Fibroblast of upper back skin (primary cell): Measurements from ENCODE around the gene CEACAM16.
"Not testable (repeated sequence)": the region's sequence is repeated elsewhere in the genome, so short reads cannot be mapped to it uniquely, and the experiment has no call there.

Experiments used
- DNase-seq: peaks from one replicate; pipeline ENCODE4 v3.0.0-alpha.2; 2013

The CEACAM16 gene

DNA sequence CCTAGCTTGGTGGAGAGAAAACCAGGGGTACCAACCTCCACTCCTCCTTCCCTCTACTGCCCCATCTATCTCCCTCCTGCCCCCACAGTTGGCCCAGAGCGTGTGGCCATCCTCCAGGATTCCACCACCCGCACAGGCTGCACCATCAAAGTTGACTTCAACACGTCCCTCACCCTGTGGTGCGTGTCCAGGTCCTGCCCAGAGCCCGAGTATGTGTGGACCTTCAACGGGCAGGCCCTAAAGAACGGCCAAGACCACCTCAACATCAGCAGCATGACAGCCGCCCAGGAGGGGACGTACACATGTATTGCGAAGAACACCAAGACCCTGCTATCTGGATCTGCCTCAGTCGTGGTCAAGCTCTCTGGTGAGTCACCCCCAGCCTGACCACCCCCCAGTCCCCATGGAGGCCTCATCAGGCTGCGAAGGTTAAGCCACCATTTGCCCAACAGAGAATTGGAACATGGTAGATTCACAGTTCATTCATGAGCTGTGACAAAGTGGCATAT lies 6.6 kb downstream of the CEACAM16 start:
- DNase-seq = no peak

DNA sequence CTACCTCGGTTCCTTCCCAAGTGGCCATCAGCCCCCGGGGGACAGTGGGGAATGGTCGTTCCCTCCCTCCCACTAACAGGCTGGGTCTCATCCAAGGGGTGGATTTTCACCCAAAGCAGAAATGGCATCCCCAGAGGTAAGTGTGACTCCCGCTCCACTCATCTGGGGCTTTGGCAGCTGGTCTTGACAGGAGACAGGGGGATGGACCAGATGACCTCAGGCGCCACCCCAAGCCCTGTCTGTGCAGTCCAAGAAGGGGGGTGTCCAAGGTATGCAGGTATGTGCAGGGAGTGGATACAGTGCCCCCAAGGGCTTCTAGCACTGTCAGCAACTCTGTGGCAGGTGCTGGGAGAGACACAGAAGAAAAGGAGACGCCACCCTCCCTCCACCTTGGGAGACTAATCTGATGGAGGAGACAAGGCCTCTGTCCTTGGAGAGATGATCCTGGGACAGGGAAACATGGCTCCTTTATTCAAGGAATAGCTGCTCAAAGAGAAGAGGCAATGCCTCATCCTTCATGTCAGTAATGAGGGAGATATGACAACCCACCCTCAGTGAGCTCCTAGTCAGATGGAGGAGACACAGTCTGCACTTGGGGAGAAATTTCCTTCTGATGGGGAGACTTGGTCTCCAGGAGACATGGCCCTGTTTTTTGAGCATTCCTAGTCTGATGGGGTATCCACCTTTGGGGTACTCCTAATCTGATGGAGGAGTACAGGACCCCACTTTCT lies 7.7 kb downstream of the CEACAM16 start:
- DNase-seq = no peak

DNA sequence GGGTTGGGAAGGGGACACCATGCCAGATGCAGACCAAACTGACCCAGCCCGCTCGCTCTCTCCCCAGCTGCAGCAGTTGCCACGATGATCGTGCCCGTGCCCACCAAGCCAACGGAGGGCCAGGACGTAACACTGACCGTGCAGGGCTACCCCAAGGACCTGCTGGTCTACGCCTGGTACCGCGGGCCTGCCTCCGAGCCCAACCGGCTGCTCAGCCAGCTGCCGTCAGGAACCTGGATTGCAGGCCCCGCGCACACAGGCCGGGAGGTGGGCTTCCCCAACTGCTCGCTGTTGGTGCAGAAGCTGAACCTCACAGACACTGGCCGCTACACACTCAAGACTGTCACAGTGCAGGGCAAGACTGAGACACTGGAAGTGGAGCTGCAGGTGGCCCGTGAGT lies 8.8 kb downstream of the CEACAM16 start:
- DNase-seq = no peak

DNA sequence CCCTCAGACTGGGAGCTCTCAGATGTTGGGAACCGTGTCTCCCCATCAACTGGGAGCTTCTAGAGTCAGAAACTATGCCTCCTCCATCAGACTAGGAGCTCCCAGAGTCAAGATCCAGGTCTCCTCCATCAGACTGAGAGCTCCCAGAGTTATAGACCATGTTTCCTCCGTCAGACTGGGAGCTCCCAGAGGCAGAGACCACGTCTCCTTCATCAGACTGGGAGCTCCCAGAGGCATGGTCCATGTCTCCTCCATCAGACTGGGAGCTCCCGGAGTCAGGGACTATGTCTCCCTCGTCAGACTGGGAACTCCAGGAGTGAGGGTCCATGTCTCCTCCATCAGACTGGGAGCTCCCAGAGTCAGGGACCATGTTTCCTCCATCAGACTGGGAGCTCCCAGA lies 10.0 kb downstream of the CEACAM16 start:
- DNase-seq = no peak

DNA sequence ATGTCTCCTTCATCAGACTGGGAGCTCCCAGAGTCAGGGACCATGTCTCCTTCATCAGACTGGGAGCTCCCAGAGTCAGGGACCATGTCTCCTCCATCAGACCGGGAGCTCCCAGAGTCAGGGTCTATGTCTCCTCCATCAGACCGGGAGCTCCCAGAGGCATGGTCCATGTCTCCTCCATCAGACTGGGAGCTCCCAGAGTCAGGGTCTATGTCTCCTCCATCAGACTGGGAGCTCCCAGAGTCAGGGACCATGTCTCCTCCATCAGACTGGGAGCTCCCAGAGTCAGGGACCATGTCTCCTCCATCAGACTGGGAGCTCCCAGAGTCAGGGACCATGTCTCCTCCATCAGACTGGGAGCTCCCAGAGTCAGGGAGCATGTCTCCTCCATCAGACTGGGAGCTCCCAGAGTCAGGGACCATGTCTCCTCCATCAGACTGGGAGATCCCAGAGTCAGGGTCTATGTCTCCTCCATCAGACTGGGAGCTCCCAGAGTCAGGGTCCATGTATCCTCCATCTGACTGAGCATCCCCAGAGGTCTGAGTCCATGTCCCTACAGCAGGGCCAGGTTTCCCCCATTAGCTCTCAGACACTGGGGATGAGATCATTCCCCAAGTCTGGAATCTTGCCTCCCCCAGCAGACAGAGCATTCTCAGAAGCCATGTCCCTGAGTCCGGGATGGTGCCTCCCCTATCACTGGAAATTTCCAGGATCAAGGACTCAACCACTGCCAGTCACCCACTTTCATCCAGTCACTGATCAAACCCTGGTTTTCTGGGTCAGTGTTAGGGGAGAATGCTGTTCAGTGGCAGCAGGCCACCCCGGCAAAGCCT lies 10.7 kb downstream of the CEACAM16 start:
- not testable (repeated sequence) for DNase-seq

DNA sequence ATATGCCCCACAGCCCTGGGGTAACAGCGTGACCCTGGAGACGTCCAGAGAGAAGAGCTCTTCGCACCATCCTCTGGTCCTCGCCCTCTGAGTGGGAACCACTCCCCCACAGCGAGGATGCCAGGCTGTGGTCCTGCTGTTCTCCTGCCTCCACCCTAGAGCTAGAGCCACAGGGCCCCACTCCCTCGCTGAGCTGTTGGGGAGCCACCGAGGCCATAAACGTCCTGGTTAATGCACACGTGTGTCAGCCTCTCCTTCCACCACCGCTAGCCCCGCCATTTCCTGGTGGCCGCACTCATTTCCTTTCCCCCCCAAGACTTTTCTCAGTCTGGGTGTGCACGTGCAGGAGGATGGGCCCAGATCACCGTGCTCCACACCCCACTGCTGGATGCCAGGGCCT lies 11.5 kb downstream of the CEACAM16 start:
- no peak for DNase-seq

DNA sequence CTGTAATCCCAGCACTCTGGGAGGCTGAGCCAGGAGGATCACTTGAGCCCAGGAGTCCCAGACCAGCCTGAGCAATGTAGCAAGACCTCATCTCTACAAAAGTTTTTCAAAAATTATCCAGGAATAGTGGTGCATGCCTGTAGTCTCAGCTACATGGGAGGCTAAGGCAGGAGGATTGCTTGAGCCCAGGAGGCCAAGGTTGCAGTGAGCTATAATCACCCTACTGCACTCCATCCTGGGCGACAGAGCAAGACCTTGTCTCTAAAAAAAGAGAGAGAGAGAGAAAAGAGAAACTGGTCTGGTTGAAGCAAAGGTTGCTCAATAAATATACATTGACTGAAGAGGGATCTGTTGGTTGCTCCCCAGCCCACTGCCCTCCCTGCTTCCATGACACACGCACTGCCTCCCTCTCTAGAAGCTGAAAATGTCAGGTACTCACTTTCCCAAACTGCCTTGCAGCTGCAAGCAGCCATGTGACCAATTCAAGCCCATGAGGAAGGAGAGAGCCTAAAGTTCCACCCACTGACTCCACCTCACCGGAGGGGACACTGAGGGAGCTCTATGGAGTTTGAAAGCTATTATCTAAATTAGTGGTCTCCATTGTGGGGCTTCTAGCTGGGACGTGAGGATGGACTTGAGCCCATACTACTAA lies 14.0 kb downstream of the CEACAM16 start:
- no peak for DNase-seq

DNA sequence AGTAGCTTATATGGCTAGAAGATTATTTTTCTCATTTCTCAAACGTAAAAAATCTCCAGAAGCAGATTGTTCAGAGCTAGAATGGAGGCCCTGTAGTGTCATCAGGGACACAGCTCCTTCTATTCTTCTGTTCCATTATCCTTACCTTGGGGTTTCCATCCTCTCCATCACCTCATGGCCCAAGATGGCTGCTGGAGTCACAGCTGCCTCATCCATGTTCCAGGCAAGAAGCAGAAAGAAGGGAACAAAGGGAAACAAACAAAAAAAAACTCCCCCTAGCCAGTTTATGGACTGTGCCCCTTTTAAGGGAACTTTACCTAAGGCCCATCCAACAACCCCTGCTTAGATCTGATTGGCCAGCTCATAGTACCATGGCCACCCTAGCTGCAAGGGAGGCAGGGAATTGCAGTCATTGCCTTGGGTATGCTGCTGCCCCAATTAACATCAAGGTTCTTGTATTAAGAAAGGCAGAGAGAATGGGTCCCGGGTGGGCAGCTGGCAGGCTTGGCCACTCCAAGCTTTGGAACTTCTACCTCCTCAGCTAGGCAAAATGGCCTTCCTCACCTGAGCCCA lies 15.7 kb downstream of the CEACAM16 start:
- no peak for DNase-seq

DNA sequence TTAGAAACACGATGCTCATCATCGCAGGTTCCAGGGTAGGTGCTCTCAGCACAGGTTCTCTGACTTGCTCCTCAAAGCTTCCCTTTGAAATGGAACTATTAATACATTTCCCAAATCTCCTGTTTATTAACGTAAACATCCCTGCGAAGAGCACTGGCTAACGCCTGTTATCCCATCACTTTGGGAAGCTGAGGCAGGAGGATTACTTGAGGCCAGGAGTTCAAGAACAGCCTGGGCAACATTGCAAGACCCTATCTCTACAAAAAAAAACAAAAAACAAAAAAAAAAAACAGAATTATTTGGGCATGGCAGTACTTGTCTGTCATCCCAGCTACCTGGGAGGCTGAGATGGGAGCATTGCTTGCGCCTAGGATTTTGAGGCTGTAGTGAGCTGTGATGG lies 18.7 kb downstream of the CEACAM16 start:
- DNase-seq = no peak

DNA sequence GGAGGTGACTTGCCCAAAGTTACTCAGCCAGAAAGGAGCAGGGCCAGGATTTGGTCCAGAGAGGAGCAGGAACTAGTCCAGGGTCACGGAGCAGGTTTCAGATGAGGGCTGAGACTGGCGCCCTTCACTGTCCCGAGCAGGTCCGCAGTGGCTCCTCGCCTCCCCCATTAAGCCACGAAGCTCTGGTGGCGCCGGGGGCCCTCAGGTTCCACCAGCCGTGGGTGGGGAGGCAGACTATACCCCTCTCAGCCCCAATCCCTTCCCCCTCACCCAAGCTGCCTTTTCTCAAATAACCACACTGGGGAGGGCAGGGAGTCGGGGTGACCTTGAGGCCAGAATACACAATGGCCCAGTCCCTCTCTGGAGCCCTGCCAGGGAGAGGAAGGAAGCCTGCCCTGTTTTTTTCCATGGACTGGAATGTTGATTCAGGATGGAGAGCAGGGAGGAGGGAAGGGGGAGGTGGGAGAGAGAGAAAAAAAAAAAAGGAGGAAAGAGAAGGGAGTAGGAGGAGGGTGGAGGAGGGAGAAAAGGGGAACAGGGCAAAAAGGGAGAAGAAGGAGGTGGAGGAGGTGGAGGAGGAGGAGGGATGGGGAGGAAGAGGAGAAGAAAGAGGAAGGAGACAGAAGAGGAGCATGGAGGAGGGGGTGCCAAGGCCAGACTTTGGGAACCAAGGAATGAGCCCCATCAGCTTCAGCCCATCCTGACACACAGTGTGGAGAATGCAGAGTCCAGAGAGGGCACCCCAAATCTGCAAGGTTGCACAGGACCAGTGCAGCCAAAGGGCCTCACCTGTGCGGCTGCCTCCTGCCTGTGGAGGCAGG lies 19.7 kb downstream of the CEACAM16 start:
- DNase-seq = peak; percentile 80

DNA sequence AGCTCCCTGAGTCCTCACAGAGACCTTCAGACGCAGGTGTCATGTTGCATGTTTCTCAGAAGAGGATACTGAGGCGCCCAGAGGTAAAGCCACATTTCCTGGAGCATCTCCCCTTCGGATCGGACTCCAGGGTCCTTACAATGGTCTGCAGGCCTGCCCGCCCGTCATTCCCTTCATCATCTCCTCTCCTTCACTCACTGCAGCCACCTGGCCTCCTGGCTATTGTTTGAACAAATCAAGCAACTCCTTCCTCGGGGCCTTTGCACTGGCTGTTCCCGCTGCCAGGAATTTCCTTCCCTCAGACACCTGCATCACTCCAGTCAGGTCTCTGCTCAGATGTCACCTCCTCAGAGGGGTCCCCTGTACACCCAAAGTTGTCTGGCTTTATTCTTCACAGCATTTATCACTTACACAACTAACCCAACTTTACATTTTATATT lies 20.3 kb downstream of the CEACAM16 start:
- DNase-seq = no peak

DNA sequence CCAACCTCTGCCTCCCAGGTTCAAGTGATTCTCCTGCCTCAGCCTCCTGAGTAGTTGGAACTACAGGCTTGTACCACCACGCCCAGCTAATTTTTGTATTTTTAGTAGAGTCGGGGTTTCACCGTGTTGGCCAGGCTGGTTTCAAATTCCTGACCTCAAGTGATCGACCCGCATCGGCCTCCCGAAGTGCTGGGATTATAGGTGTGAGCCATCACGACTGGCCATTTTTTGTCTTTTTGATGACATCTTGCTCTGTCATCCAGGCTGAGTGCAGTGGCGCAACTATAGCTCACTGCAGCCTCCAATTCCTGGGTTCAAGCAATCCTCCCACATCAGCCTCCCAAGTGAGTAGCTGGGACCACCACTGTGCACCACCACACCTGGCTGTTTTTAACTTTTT lies 21.4 kb downstream of the CEACAM16 start:
- not testable (repeated sequence) for DNase-seq

DNA sequence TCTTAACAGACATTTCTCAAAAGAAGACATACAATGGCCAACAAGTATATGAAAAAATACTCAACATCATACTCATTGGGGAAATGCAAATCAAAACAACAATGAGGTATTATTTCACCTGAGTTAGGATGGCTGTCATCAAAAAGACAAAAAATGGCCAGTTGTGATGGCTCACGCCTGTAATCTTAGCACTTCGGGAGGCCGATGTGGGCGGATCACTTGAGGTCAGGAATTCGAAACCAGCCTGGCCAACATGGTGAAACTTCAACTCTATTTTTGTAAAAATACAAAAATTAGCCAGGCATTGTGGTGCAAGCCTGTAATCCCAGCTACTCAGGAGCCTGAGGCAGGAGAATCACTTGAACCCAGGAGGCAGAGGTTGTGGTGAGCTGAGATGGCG lies 22.0 kb downstream of the CEACAM16 start:
- no peak for DNase-seq

DNA sequence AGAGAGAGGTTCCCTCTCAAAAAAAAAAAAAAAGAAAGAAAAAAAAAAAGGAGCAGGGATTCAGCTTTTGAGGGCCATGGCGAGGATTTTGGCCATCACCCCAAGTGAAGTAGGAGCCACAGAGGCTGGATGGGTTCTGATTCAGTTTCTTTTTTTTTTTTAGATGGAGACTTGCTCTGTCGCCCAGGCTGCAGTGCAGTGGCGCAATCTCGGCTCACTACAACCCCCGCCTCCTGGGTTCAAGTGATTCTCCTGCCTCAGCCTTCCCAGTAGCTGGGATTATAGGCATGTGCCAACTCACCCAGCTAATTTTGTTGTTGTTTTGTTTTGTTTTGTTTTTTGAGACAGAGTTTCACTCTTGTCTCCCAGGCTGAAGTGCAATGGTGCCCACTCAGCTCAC lies 22.4 kb downstream of the CEACAM16 start:
- not testable (repeated sequence) for DNase-seq

DNA sequence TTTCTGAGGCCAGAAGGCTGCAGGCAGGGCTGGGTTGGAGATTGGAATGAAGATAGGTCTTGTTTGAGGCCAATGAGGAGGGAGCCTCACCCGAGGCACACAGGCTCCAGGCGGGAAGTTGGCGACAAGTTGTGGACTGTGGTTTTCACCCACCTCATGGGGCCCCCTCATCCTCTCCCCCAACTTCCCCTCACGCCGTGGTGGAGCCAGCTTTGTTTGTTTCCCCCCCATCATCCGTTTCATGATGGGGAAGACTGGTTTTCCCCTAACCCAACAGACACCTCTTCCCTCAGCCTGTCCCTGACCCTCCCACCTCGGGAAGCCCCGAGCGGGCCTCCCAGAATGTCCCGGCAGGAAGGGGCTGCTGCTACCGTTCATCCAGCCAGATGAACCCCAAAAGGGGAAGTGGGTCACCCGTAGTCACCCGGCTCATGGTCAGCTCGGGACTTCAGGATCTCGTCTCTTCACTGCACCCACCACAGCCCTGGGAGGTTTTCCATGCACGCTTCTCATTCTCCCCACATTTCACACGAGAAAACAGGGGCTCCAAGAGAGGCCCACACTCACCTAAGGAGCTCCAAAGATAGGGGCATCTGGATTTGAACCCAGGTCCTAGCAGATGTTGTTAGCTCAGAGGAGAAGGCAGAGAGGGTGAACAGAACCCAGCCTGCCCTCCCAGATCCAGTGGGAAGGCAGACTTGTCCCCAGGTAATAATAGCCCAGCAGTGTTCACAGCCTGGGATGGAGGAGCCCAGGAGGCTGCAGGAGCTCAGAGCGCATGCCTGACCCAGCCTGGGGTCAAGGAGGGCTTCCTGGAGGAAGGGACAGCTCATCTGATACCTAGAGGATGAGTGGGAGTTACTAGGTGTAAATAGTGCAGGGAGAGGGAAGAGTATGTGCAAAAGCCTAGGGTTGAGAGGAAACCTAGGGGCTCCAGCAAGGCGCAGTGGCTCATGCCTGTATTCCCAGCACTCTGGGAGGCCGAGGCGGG lies 23.5 kb downstream of the CEACAM16 start:
- DNase-seq = no peak

DNA sequence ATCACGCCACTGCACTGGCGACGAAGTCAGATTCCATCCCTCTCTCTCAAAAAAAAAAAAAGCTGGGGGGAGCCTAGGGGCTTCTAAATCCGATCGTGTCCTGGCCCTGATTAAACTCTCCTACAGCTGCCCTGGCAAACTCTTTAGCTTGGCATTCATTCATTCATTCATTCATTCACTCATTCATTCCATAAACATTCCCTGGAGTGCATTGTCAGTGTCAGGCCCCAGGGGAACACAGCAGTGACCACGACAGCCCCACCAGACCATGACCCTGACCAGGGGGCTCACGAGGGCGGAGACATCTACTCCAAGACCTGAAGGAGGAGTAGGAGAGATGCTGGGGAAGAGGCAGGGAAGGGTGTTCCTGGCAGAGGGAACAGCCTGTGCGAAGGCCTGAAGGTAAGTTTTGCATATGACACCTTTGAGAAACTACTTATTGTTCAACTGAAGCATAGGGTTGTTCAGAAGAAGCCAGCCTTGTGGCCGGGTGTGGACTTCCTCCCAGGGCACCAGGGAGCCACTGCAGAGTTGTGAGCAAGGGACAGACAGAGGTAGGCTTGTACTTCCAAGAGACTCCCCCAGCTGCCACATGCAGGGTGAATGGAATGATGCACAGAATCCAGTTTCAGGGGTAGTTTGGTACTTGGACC lies 24.5 kb downstream of the CEACAM16 start:
- no peak for DNase-seq

DNA sequence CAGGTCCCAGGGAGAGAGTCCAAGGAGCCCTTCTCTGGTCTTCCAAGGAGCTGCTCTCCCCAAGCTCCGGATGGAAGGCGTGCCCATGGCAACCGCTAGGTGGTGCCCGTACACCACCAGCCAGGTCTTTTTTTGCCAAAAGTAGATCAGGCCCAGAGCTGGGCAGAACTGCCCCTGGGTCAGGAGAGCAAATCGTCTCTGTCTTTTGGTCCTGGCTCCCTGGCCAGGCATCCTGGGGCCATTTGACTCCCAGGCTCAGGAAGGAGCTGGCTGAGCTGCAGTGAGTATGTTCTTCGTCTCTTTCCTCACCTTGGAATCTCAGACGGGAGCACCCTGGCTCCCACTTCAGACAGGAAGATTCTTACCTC lies 25.0 kb downstream of the CEACAM16 start:
- peak; percentile 79 for DNase-seq

DNA sequence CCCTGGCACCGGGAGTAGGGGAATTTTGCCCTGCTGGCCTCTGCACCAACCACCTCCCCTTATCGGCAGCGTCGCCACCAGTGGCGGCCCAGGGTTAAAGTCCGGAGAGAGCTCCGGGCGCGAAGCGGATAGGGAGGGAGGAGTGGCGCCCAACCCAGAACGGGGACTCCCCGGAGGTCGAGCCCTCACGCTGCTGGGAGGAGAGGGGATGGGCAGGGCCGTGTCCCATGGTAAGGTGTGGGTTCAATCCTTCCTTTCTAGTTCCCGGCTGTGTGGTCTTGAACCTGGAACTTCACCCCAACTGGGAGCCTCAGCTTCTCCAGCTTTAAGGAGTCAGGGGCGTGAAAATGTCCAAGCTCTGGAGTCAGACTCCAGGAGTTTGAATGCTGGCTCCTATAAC lies 26.3 kb downstream of the CEACAM16 start:
- DNase-seq = no peak

DNA sequence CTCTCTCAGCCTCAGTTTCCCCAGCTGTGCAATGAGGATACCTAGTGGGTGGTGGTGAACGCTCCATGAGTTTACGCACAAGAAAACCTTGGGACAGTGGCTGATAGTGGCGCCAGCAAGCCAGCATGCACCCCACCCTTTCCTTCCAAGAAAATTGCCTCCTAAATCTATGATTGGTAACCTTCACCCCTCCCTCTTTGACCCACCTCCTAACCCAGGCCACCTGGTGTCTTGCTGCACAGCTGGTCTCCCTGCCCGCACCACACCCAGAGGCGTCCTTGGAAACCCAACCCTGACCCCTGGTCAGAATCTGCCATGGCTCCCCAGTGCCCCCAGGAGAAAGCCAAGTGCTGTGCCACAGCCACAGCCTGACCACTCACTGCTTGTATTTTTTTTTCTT lies 26.7 kb downstream of the CEACAM16 start:
- no peak for DNase-seq

DNA sequence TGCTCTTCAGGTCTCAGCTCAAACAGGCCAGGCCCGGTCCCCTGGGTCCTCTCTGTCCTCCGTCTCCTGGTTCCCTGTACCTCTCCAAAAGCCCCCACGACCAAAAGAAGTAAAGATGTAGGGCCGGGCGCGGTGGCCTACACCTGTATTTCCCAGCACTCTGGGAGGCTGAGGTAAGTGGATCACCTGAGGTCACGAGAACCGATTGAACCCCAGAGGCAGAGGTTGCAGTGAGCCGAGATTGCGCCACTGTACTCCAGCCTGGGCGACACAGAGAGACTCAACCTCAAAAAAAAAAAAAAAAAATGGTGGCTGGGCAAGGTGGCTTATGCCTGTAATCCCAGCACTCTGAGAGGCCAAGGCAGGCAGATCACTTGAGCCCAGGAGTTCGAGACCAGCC lies 27.5 kb downstream of the CEACAM16 start:
- no peak for DNase-seq

DNA sequence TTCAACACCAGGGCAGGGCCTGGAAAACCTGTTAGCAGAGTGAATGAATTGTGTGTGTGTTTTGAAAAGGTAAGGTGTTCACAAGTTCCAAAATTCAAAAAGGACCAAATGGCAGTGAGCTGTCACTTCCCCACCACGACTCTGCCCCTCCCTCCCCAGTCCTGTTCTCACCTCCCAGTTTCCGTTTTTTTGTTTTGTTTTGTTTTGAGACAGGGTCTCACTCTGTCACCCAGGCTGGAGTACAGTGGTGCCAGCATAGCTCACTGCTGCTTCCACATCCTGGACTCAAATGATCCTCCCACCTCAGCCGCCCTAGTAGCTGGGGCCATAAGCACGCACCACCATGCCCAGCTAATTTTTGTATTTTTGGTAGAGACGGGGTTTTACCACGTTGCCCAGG lies 29.2 kb downstream of the CEACAM16 start:
- DNase-seq = no peak
